Endothelial cell of umbilical vein (primary cell): Measurements from ENCODE around the gene ALK. TPM values are rescaled to one million over a fixed set of nuclear protein-coding genes. Genes with fewer than 3 reads are reported as not detected.

Experiments
- BruUV-seq: library from RNA; stranded (reverse); fragments of 400-500 nt; replicated peaks from 2 replicates; lab custom pipeline; 2021; lab: Mats Ljungman, UMichigan
- CTCF ChIA-PET: fragments of 300-600, 350-600 bp; sonication (Branson Sonifier 250); formaldehyde crosslinking; loops from one replicate; lab custom pipeline; 2021; ENCODE audit warnings: antibody characterized with exemption, inconsistent platforms; lab: Charles Lee
- POLR2A ChIA-PET: fragments of 300-600, 350-600 bp; sonication (Branson Sonifier 250); formaldehyde crosslinking; loops from one replicate; lab custom pipeline; 2021; ENCODE audit warnings: antibody characterized with exemption, inconsistent platforms; lab: Charles Lee
- DNase-seq: peaks from one replicate; pipeline ENCODE4 v3.0.0-alpha.2; 2011; ENCODE audit warnings: low read depth, low spot score
- FAIRE-seq: peaks from 2 replicates; lab custom pipeline; 2011; peaks lifted over from hg19 to GRCh38; lab: Jason Lieb, UNC
- H2AFZ ChIP-seq: 2 replicates; pipeline ENCODE4 v1.6.0; 2012; ENCODE audit warnings: low read depth, low read length, control low read depth, inconsistent platforms
- H3K27ac ChIP-seq: 2 replicates; pipeline ENCODE4 v1.5.1; 2011; ENCODE audit warnings: low read depth, mild to moderate bottlenecking, control low read depth, low read length, moderate library complexity; ENCODE audit not compliant: insufficient read depth
- H3K27me3 ChIP-seq, 2 experiments: 2 replicates each; pipeline versions ENCODE4 v1.6.0 to v1.6.1; 2011; ENCODE audit warnings: low read length in 2 of 2, mixed read lengths in 1 of 2; ENCODE audit not compliant: control insufficient read depth in 2 of 2, insufficient read depth in 2 of 2
- H3K36me3 ChIP-seq, 2 experiments: 2 replicates in 1 of 2; 3 replicates in 1 of 2; pipeline ENCODE4 v1.5.1; 2011; ENCODE audit warnings: low read length in 2 of 2, mild to moderate bottlenecking in 1 of 2, moderate library complexity in 1 of 2; ENCODE audit not compliant: control insufficient read depth in 2 of 2, insufficient read depth in 2 of 2; ENCODE audit errors: extremely low read depth in 1 of 2
- H3K4me1 ChIP-seq: 3 replicates; pipeline ENCODE4 v1.5.1; 2011; ENCODE audit warnings: mild to moderate bottlenecking, low read length; ENCODE audit not compliant: control insufficient read depth, insufficient read depth; ENCODE audit errors: extremely low read depth
- H3K4me2 ChIP-seq: 2 replicates; pipeline ENCODE4 v1.6.1; 2011; ENCODE audit warnings: low read length, control low read depth, mixed read lengths; ENCODE audit not compliant: insufficient read depth
- H3K4me3 ChIP-seq, 3 experiments: fragments of 200-600 bp in 1 of 3; sonication (generic), shearing (Covaris generic) in 1 of 3; replicated peaks in 1 of 3; 2 replicates each; pipeline ENCODE4 v1.5.1; 2011 to 2016; ENCODE audit warnings: control low read depth in 3 of 3, low read length in 3 of 3, mild to moderate bottlenecking in 2 of 3, inconsistent platforms in 1 of 3, low read depth in 1 of 3, moderate library complexity in 1 of 3; ENCODE audit not compliant: insufficient read depth in 1 of 3
- H3K79me2 ChIP-seq: 2 replicates; pipeline ENCODE4 v1.6.0; 2012; ENCODE audit warnings: low read length, inconsistent platforms; ENCODE audit not compliant: control insufficient read depth, insufficient read depth
- H3K9ac ChIP-seq: replicated peaks from 2 replicates; pipeline ENCODE3; 2011; ENCODE audit warnings: low read length, control low read depth; ENCODE audit not compliant: insufficient read depth; ENCODE audit errors: extremely low read depth
- H3K9me1 ChIP-seq: replicated peaks from 3 replicates; pipeline ENCODE4 v1.6.0; 2011; ENCODE audit warnings: mild to moderate bottlenecking, low read length; ENCODE audit not compliant: control insufficient read depth, insufficient read depth; ENCODE audit errors: extremely low read depth
- H3K9me3 ChIP-seq: replicated peaks from 2 replicates; pipeline ENCODE4 v1.5.1; 2012; ENCODE audit warnings: low read length, inconsistent platforms; ENCODE audit not compliant: control insufficient read depth, insufficient read depth
- H4K20me1 ChIP-seq: replicated peaks from 2 replicates; pipeline ENCODE3; 2011; ENCODE audit warnings: mild to moderate bottlenecking, low read length; ENCODE audit not compliant: control insufficient read depth, insufficient read depth; ENCODE audit errors: extremely low read depth
- CTCF ChIP-seq, 2 donors: IDR thresholded peaks; 1 replicate in 1 of 2; 2 replicates in 1 of 2; pipeline ENCODE4 v1.5.1; 2011; ENCODE audit warnings: low read length in 2 of 2, mild to moderate bottlenecking in 2 of 2, moderate library complexity in 2 of 2, control low read depth in 1 of 2, inconsistent platforms in 1 of 2, low read depth in 1 of 2; ENCODE audit not compliant: insufficient read depth in 1 of 2; ENCODE audit errors: extremely low read depth in 1 of 2
- EZH2 ChIP-seq: IDR thresholded peaks from 2 replicates; pipeline ENCODE4 v1.6.1; 2012; ENCODE audit warnings: borderline replicate concordance, low read depth, mild to moderate bottlenecking, moderate library complexity, low read length, inconsistent platforms; ENCODE audit not compliant: severe bottlenecking
- FOS ChIP-seq: IDR thresholded peaks from 2 replicates; pipeline ENCODE4 v1.6.1; 2011; ENCODE audit warnings: mild to moderate bottlenecking, low read length, moderate library complexity, borderline replicate concordance; ENCODE audit not compliant: insufficient read depth
- POLR2A ChIP-seq: IDR thresholded peaks from 2 replicates; pipeline ENCODE4 v1.6.1; 2012; ENCODE audit warnings: low read depth, mild to moderate bottlenecking, control low read depth, low read length
- dilution Hi-C: fragments of 300-500 bp; cut with MboI; formaldehyde crosslinking; loops from one replicate; pipeline ENCODE4 v1.15.0; 2019; ENCODE audit warnings: low sequenced_read_pairs; ENCODE audit not compliant: extremely low pct_ligation_motif_present
- intact Hi-C: fragments of 100-400 bp; cut with micrococcal nuclease; formaldehyde crosslinking; loops from one replicate; pipeline ENCODE4 v1.10.0; 2022
- polyA plus RNA-seq, 4 experiments: library from polyadenylated mRNA; depleted of rRNA in 3 of 4; stranded (reverse) in 3 of 4; unstranded in 1 of 4; fragments of >200 nt; gene quantifications; 2 replicates each; pipeline versions ENCODE4 v1.2.1 to v1.2.3, GENCODE V29; 2011 to 2012; ENCODE audit warnings: missing spikeins in 1 of 4
- total RNA-seq: library from RNA; stranded (reverse); gene quantifications from 2 replicates; pipeline ENCODE4 v1.2.3, GENCODE V29; 2021

The ALK gene
- total and polyA plus RNA-seq, 2 donors (not counting 3 experiments of a cell fraction or from before 2014, with no cell fraction given) = not detected

- dilution Hi-C loops = no loop called here
- FAIRE-seq = no peak
- no peak overlapping the region for H2AFZ ChIP-seq
Observed at GRCh38 chr2:29876374-29876773, 45.0 kb downstream of the ALK start.

GRCh38 chr2:29874745-29875144 lies 46.6 kb downstream of the ALK start:
- DNase-seq (no peak), FAIRE-seq (no peak)
- no TSS peak for BruUV-seq
- H3K9me3 ChIP-seq = no peaks in the 10 kb centered on the region
- no peaks in the 10 kb centered on the region for H4K20me1 ChIP-seq
- H3K4me1 ChIP-seq = no peaks in the 10 kb centered on the region
- H2AFZ ChIP-seq = no peak overlapping the region
- intact Hi-C loops = no loop called here
- ChIA-PET CTCF (no interaction called here), POLR2A (no interaction called here)
- H3K36me3 ChIP-seq = no peaks in the 10 kb centered on the region
- H3K4me2 ChIP-seq = no peak overlapping the region
- no peaks in the 10 kb centered on the region for H3K9me1 ChIP-seq
- TF ChIP-seq CTCF (IDR thresholded peaks at IDR 0.05; ENCODE audit: extremely low read depth in 1 of 2, insufficient read depth in 1 of 2, low read depth in 1 of 2, low read length in 2 of 2) = no peak
- no peak for TF ChIP-seq EZH2
- no peaks in the 10 kb centered on the region for H3K79me2 ChIP-seq
- dilution Hi-C loops = no loop called here
- H3K27me3 ChIP-seq = no peaks in the 10 kb centered on the region
- no peak overlapping the region for H3K9ac ChIP-seq
- no peak overlapping the region for H3K4me3 ChIP-seq
- no peak overlapping the region for H3K27ac ChIP-seq

More at GRCh38 chr2:29876374-29876773, 45.0 kb downstream of the ALK start:
- BruUV-seq = no TSS peak
- Histone ChIP-seq H3K9me3 (no peaks in the 10 kb centered on the region), H3K27me3 (no peaks in the 10 kb centered on the region), H4K20me1 (no peaks in the 10 kb centered on the region), H3K4me2 (no peak overlapping the region), H3K27ac (no peak overlapping the region), H3K79me2 (no peaks in the 10 kb centered on the region), H3K4me3 (no peak overlapping the region), H3K4me1 (no peaks in the 10 kb centered on the region), H3K9me1 (no peaks in the 10 kb centered on the region), H3K9ac (no peak overlapping the region), H3K36me3 (no peaks in the 10 kb centered on the region)
- no peak for TF ChIP-seq FOS
- no peak for TF ChIP-seq POLR2A
- CTCF ChIA-PET = no interaction called here
- POLR2A ChIA-PET = no interaction called here
- no peak for DNase-seq
- intact Hi-C loops = no loop called here
